HepG2 (cell line): ENCODE results near the gene AKIP1. TPM values are rescaled to one million over a fixed set of nuclear protein-coding genes. Genes with fewer than 3 reads are reported as not detected.

Experiments used
- ETV5 ChIP-seq: IDR thresholded peaks from 2 replicates; pipeline ENCODE4 v1.6.1; 2018; ENCODE audit warnings: missing biosample characterization, missing genetic modification reagents, inconsistent platforms, borderline replicate concordance
- HNF4A ChIP-seq: sonication (generic); formaldehyde crosslinking; IDR thresholded peaks from 2 replicates; pipeline ENCODE4 v1.4.0; 2020; ENCODE audit warnings: missing genetic modification reagents
- HOXD1 ChIP-seq: sonication (generic); formaldehyde crosslinking; IDR thresholded peaks from 2 replicates; pipeline ENCODE4 v1.5.0; 2020; ENCODE audit warnings: missing genetic modification reagents
- NFE2 ChIP-seq: sonication (generic); formaldehyde crosslinking; IDR thresholded peaks from 2 replicates; pipeline ENCODE4 v1.4.0; 2020; ENCODE audit warnings: missing genetic modification reagents
- PCBP2 ChIP-seq: fragments of 200-400 bp; formaldehyde crosslinking; optimal IDR thresholded peaks from 2 replicates; pipeline ENCODE3; 2018; ENCODE audit warnings: low read length, low read depth; ENCODE audit not compliant: poor library complexity, severe bottlenecking
- PITX1 ChIP-seq: sonication (generic); formaldehyde crosslinking; IDR thresholded peaks from 2 replicates; pipeline ENCODE4 v1.5.1; 2020; ENCODE audit warnings: mild to moderate bottlenecking, missing genetic modification reagents
- RCOR2 ChIP-seq: IDR thresholded peaks from 2 replicates; pipeline ENCODE4 v1.6.1; 2016; ENCODE audit warnings: missing biosample characterization, missing genetic modification reagents
- SNAPC4 ChIP-seq: sonication (generic); formaldehyde crosslinking; IDR thresholded peaks from 2 replicates; pipeline ENCODE4 v1.4.0; 2020; ENCODE audit warnings: mild to moderate bottlenecking, missing genetic modification reagents
- SOX6 ChIP-seq, 2 experiments: fragments of 450-650 bp in 1 of 2; sonication (generic) in 1 of 2; formaldehyde crosslinking in 1 of 2; IDR thresholded peaks; 2 replicates each; pipeline versions ENCODE4 v1.4.0 to v1.6.1; 2017 to 2020; ENCODE audit warnings: antibody characterized with exemption in 1 of 2, mild to moderate bottlenecking in 1 of 2, missing genetic modification reagents in 1 of 2
- TRIM24 ChIP-seq: sonication (generic); formaldehyde crosslinking; IDR thresholded peaks from 2 replicates; pipeline ENCODE4 v1.8.0; 2022; ENCODE audit warnings: mild to moderate bottlenecking, missing genetic modification reagents
- ZNF276 ChIP-seq: sonication (generic); formaldehyde crosslinking; IDR thresholded peaks from 2 replicates; pipeline ENCODE4 v1.4.0; 2020; ENCODE audit warnings: mild to moderate bottlenecking, low read depth, missing genetic modification reagents
- ZNF292 ChIP-seq: sonication (generic); formaldehyde crosslinking; IDR thresholded peaks from 2 replicates; pipeline ENCODE4 v1.8.1; 2022; ENCODE audit warnings: mild to moderate bottlenecking, low read depth, missing genetic modification reagents, borderline replicate concordance
- ZNF407 ChIP-seq: sonication (generic); formaldehyde crosslinking; IDR thresholded peaks from one replicate; pipeline ENCODE4 v1.5.1; 2020; ENCODE audit warnings: mild to moderate bottlenecking, missing genetic modification reagents; ENCODE audit errors: not compliant biosample characterization
- polyA plus RNA-seq, 8 experiments: library from polyadenylated mRNA; depleted of rRNA in 3 of 8; stranded (reverse) in 7 of 8; unstranded in 1 of 8; fragments of >200 nt; fragmentation: Illumina TruSeq in 4 of 8; extraction: Trizol in 4 of 8; gene quantifications; 2 replicates each; pipeline versions ENCODE4 v1.2.1 to v1.2.3, GENCODE V29; 2011 to 2016; ENCODE audit warnings: low read depth in 4 of 8, missing spikeins in 1 of 8, mixed read lengths in 1 of 8; ENCODE audit not compliant: insufficient read depth in 1 of 8
- total RNA-seq, 5 experiments: library from RNA; depleted of rRNA; stranded (reverse); fragments of >200 nt; fragmentation: Illumina TruSeq; extraction: Trizol; gene quantifications; 2 replicates each; pipeline ENCODE4 v1.2.3, GENCODE V29; 2016; ENCODE audit warnings: low read depth in 1 of 5

AKIP1 gene
- total and polyA plus RNA-seq, 2 of the 13 experiments (the other 11 are each of a cell fraction or from before 2014, with no cell fraction given) = 10.0 to 20.3 TPM

DNA sequence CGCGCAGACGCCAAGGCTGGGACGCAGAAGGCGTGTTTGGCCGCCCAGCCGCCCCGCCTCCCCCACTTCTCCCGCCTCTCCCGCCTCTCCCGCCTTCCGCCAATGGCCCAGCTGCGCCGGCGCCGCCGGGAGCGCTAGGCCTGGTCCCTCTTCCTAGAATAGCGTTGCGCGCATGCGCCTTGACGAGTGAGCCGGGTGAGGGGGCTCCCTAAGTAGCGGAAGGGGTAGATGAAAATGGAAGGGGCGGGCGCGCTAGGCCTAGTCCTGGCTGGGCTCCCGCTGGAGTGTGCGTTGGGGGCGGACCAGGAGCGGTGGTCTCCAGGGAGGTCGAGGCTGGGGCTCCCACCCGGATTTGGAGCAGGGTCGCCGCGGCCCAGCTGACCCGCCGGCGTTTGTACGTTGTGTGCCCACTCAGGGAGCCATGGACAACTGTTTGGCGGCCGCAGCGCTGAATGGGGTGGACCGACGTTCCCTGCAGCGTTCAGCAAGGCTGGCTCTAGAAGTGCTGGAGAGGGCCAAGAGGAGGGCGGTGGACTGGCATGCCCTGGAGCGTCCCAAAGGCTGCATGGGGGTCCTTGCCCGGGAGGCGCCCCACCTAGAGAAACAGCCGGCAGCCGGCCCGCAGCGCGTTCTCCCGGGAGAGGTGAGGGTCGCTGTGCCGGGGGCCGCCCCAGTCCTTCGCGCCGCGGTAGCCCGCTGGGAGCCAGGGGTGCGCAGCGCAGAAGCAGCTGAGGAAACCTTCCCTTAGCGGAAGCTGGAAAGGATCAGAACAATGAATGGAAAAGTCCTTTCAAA lies at the start of gene AKIP1 (continued):
- TF ChIP-seq ZNF407 (CRISPR knock-in tag) = peak; percentile 43
- no peak for TF ChIP-seq PCBP2
- TF ChIP-seq HOXD1 (CRISPR knock-in tag) = no peak
- no peak for TF ChIP-seq ZNF292 (CRISPR knock-in tag)
- no peak for TF ChIP-seq HNF4A (CRISPR knock-in tag)
- no peak for TF ChIP-seq NFE2 (CRISPR knock-in tag)
- no peak for TF ChIP-seq ZNF276 (CRISPR knock-in tag)
- TF ChIP-seq ETV5 (CRISPR knock-in tag) = no peak
- no peak for TF ChIP-seq RCOR2 (CRISPR knock-in tag)
- TF ChIP-seq TRIM24 (CRISPR knock-in tag) = no peak
- no peak for TF ChIP-seq SNAPC4 (CRISPR knock-in tag)
- TF ChIP-seq SOX6 (IDR thresholded peaks at IDR 0.05) = no peak
- peak; percentile 43; the same call in 1 of the 2 replicates for TF ChIP-seq SOX6 (CRISPR knock-in tag; IDR thresholded peaks at IDR 0.05)
- TF ChIP-seq PITX1 (CRISPR knock-in tag) = peak; percentile 32; the same call in 1 of the 2 replicates
